Gastroesophageal sphincter (tissue), 3 donors: ENCODE measurements around the gene CHST11.

Experiments
- CTCF ChIP-seq, 4 experiments: fragments of 200-600 bp in 2 of 4; fragments of 450-650 bp in 2 of 4; sonication (generic) in 1 of 4; IDR thresholded peaks; one replicate each; pipeline ENCODE4 v1.5.1; 2017 to 2019; ENCODE audit warnings: antibody characterized with exemption in 4 of 4, mild to moderate bottlenecking in 2 of 4, moderate library complexity in 2 of 4
- EP300 ChIP-seq: sonication (generic); formaldehyde crosslinking; IDR thresholded peaks from one replicate; pipeline ENCODE4 v1.6.1; 2017; ENCODE audit warnings: antibody characterized with exemption, mild to moderate bottlenecking
- POLR2A ChIP-seq, 2 donors: fragments of 450-650 bp; IDR thresholded peaks; one replicate each; pipeline ENCODE4 v1.6.1; 2017; ENCODE audit warnings: antibody characterized with exemption in 2 of 2, mild to moderate bottlenecking in 2 of 2, moderate library complexity in 1 of 2
- POLR2AphosphoS5 ChIP-seq: sonication (generic); formaldehyde crosslinking; IDR thresholded peaks from one replicate; pipeline ENCODE4 v1.6.1; 2017; ENCODE audit warnings: antibody characterized with exemption

DNA sequence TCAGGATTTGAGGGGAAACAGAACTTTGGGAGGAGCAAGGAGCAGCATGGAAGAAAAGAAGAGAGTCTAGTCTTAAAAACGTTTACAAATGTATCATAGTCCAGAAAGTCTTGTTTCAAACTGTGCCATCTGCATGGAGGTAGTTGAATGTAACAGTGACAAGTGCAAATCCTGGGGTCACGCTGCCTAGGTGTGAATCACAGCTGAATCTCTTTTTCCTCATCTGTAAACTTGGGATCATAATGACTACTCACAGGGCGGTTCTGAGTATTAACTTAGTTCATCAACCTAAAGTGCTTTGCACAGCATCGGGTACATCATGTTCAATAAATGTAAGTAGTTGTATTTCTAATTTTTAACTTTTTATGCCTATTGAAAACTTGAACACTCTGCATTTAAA is 208.5 kb downstream of the CHST11 start:
- no peak for TF ChIP-seq POLR2A (IDR thresholded peaks at IDR 0.05)
- no peak for TF ChIP-seq CTCF (IDR thresholded peaks at IDR 0.05)
- no peak for TF ChIP-seq POLR2AphosphoS5
- TF ChIP-seq EP300: no peak
